Central memory CD8-positive, alpha-beta T cell (primary cell): ENCODE measurements around the gene MME.
"Not testable (repeated sequence)": the region's sequence is repeated elsewhere in the genome, so short reads cannot be mapped to it uniquely, and the experiment has no call there.

ENCODE experiments used
- ATAC-seq: fragments of 150-1000 bp; cut with Tn5 transposase; replicated peaks from 2 replicates; pipeline ENCODE4 v1.10.0; 2022; ENCODE audit warnings: mild to moderate bottlenecking, moderate FRiP score, moderate number of reproducible peaks; ENCODE audit not compliant: poor library complexity, severe bottlenecking; ENCODE audit errors: extremely low read depth
- DNase-seq, 2 donors: peaks; one replicate each; pipeline ENCODE4 v3.0.0; 2021; ENCODE audit warnings: low spot score in 2 of 2
- H3K27ac Mint-ChIP-seq: one replicate; pipeline ENCODE4 v1.8.0; 2022; ENCODE audit warnings: low read depth, mild to moderate bottlenecking, moderate library complexity, mixed read lengths
- H3K27me3 Mint-ChIP-seq: one replicate; pipeline ENCODE4 v1.8.0; 2022; ENCODE audit warnings: mixed read lengths
- H3K36me3 Mint-ChIP-seq: one replicate; pipeline ENCODE4 v1.8.0; 2022; ENCODE audit warnings: mild to moderate bottlenecking, moderate library complexity, mixed read lengths; ENCODE audit not compliant: insufficient read depth
- H3K4me1 Mint-ChIP-seq: one replicate; pipeline ENCODE4 v1.8.0; 2022; ENCODE audit warnings: mixed read lengths
- H3K4me3 Mint-ChIP-seq: one replicate; pipeline ENCODE4 v1.8.0; 2022; ENCODE audit warnings: mild to moderate bottlenecking, moderate library complexity, mixed read lengths
- H3K9me3 Mint-ChIP-seq: one replicate; pipeline ENCODE4 v1.8.0; 2022; ENCODE audit warnings: mixed read lengths

Gene MME

DNA sequence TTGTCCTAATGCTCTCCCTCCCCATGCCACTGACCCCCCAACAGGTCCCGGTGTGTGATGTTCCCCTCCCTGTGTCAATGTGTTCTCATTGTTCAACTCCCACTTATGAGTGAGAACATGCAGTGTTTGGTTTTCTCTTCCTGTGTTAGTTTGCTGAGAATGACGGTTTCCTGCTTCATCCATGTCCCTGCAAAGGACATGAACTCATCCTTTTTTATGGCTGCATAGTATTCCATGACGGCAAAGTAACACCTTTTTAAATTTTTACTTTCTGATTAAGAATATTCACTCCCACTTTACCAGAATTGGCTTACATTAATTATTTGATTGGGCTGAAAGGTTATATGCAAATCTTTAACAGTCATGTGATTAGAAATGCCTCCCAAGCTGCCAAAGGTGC lies 135.9 kb downstream of the MME start:
- not testable (repeated sequence) for H3K27ac Mint-ChIP-seq, H3K4me3 Mint-ChIP-seq, H3K4me1 Mint-ChIP-seq, DNase-seq, H3K9me3 Mint-ChIP-seq, H3K27me3 Mint-ChIP-seq, ATAC-seq, H3K36me3 Mint-ChIP-seq

GRCh38 chr3:155217591-155217990 lies 137.5 kb downstream of the MME start:
- H3K27me3 Mint-ChIP-seq, result no peaks in the 10 kb centered on the region
- no peak for DNase-seq
- H3K9me3 Mint-ChIP-seq, result peaks cover 8% of the 10 kb centered on the region
- ATAC-seq, result no peak
- H3K27ac Mint-ChIP-seq, result no peak overlapping the region
- no peak overlapping the region for H3K4me3 Mint-ChIP-seq
- H3K4me1 Mint-ChIP-seq, result no peaks in the 10 kb centered on the region
- H3K36me3 Mint-ChIP-seq, result no peaks in the 10 kb centered on the region

- H3K4me1 Mint-ChIP-seq, result no peaks in the 10 kb centered on the region
These were observed 138.3 kb downstream of the MME start for GRCh38 chr3:155218462-155218861.

DNA sequence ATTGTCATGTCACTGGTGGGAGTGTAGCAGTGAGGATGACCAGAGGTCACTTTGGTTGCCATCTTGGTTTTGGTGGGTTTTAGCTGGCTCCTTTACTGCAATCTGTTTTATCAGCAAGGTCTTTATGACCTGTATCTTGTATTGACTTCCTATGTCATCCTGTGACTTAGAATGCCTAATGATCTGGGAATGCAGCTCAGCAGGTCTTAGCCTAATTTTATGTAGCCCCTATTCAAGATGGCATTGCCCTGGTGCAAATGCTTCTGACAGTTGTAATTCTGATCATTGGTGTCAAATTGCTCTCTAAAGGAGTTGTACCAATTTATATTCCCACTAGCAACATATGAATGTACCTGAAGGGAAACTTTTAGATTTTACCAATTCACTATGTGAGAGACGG lies 139.0 kb downstream of the MME start:
- DNase-seq (no peak), ATAC-seq (no peak)
- no peak overlapping the region for H3K27ac Mint-ChIP-seq
- H3K36me3 Mint-ChIP-seq, result no peaks in the 10 kb centered on the region
- peaks cover 11% of the 10 kb centered on the region for H3K9me3 Mint-ChIP-seq
- no peaks in the 10 kb centered on the region for H3K27me3 Mint-ChIP-seq
- H3K4me1 Mint-ChIP-seq, result no peaks in the 10 kb centered on the region
- H3K4me3 Mint-ChIP-seq, result no peak overlapping the region

More at GRCh38 chr3:155218462-155218861, 138.3 kb downstream of the MME start:
- Mint-ChIP-seq H3K9me3 (peaks cover 8% of the 10 kb centered on the region), H3K27ac (no peak overlapping the region), H3K27me3 (no peaks in the 10 kb centered on the region), H3K36me3 (no peaks in the 10 kb centered on the region), H3K4me3 (no peak overlapping the region)
- no peak for DNase-seq
- no peak for ATAC-seq

DNA sequence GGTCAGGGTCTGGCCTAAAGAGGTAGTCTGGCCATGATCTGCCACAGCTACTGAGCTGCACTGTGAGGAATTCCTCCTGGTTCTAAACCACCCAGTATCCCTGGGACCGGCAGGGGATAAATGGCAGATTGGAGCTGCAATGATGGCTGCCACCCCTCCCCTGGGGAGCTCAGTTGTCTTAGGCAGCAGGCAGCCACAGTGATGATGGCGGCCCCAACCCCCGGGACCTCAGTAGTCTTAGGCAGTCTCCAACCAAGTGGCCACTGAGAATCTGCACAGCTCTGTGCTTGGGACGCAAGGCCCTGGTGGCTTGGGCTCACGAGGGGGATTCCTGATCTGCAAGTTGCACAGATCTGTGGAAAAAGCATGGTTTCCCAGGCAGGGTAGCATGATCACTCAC lies 145.3 kb downstream of the MME start:
- Mint-ChIP-seq H3K9me3 (peaks cover 8% of the 10 kb centered on the region), H3K4me1 (no peaks in the 10 kb centered on the region), H3K27me3 (no peaks in the 10 kb centered on the region), H3K27ac (no peak overlapping the region), H3K36me3 (no peaks in the 10 kb centered on the region), H3K4me3 (no peak overlapping the region)
- DNase-seq, result no peak
- ATAC-seq, result no peak

DNA sequence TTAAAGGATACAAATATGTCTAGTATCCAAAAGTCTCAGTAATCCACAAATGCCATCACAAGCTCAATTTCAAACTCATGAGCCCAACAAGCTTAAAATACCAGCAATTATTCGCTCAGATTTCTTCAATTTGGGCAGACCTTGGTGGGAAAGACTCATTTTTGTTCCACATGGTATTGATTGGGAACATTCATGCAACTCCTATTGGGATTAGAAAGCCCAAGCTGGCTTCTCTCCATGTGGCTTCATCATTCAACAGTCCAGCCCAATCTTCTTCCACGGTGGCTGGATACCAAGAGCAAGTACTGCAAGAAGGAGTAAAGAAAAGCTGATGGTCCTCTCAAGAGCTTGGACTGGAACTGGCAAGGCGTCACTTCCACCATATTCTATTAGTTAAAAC lies 147.0 kb downstream of the MME start:
- Mint-ChIP-seq H3K4me3 (no peak overlapping the region), H3K36me3 (no peaks in the 10 kb centered on the region), H3K27ac (no peak overlapping the region), H3K27me3 (no peaks in the 10 kb centered on the region), H3K9me3 (peaks cover 12% of the 10 kb centered on the region), H3K4me1 (no peaks in the 10 kb centered on the region)
- DNase-seq (no peak), ATAC-seq (no peak)

GRCh38 chr3:155228676-155229075 lies 148.6 kb downstream of the MME start:
- H3K27me3 Mint-ChIP-seq, result no peaks in the 10 kb centered on the region
- peaks cover 12% of the 10 kb centered on the region for H3K9me3 Mint-ChIP-seq
- H3K27ac Mint-ChIP-seq, result no peak overlapping the region
- DNase-seq (no peak), ATAC-seq (no peak)
- no peak overlapping the region for H3K4me3 Mint-ChIP-seq
- H3K4me1 Mint-ChIP-seq, result no peaks in the 10 kb centered on the region
- no peaks in the 10 kb centered on the region for H3K36me3 Mint-ChIP-seq

DNA sequence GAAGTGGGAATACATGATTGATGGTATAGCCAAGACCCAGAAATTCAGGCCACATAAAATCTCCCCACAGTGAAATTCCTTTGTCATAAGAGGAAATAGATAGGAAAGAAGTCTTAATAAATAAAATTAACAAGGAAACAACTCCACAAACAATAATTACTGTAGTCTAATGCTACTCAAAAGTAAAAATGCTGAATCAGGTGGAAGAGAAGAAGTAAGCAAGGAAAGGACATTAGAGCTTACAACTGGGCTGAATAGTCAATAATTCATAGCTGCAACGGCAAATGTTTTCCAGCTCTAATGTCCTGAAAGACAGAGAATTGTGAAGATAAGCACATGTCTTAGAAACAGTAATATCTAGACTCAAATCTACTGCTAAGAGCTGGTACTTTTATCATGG lies 149.0 kb downstream of the MME start:
- Mint-ChIP-seq H3K4me3 (no peak overlapping the region), H3K36me3 (no peaks in the 10 kb centered on the region)

GRCh38 chr3:155230382-155230781 lies 150.3 kb downstream of the MME start:
- no peak overlapping the region for H3K4me3 Mint-ChIP-seq
- H3K4me1 Mint-ChIP-seq, result no peaks in the 10 kb centered on the region
- H3K27ac Mint-ChIP-seq, result no peak overlapping the region
- H3K36me3 Mint-ChIP-seq, result no peaks in the 10 kb centered on the region
- no peaks in the 10 kb centered on the region for H3K27me3 Mint-ChIP-seq
- DNase-seq (no peak), ATAC-seq (no peak)
- peaks cover 5% of the 10 kb centered on the region for H3K9me3 Mint-ChIP-seq

More for the DNA sequence above, 149.0 kb downstream of the MME start:
- H3K27me3 Mint-ChIP-seq, result no peaks in the 10 kb centered on the region
- ATAC-seq (no peak), DNase-seq (no peak)
- no peaks in the 10 kb centered on the region for H3K4me1 Mint-ChIP-seq
- no peak overlapping the region for H3K27ac Mint-ChIP-seq
- peaks cover 10% of the 10 kb centered on the region for H3K9me3 Mint-ChIP-seq

- DNase-seq (no peak), ATAC-seq (no peak)
- no peak overlapping the region for H3K27ac Mint-ChIP-seq
- no peaks in the 10 kb centered on the region for H3K36me3 Mint-ChIP-seq
- H3K9me3 Mint-ChIP-seq, result peaks cover 5% of the 10 kb centered on the region
- H3K4me1 Mint-ChIP-seq, result no peaks in the 10 kb centered on the region
- H3K4me3 Mint-ChIP-seq, result no peak overlapping the region
- no peaks in the 10 kb centered on the region for H3K27me3 Mint-ChIP-seq
These were observed 151.7 kb downstream of the MME start for GRCh38 chr3:155231792-155232191.

- H3K4me3 Mint-ChIP-seq, result no peak overlapping the region
- H3K27me3 Mint-ChIP-seq, result no peaks in the 10 kb centered on the region
- no peaks in the 10 kb centered on the region for H3K36me3 Mint-ChIP-seq
- H3K9me3 Mint-ChIP-seq, result peaks cover 5% of the 10 kb centered on the region
- no peak for DNase-seq
- H3K27ac Mint-ChIP-seq, result no peak overlapping the region
- ATAC-seq, result no peak
- H3K4me1 Mint-ChIP-seq, result no peaks in the 10 kb centered on the region
These were observed 152.5 kb downstream of the MME start for GRCh38 chr3:155232605-155233004.

- DNase-seq (no peak), ATAC-seq (no peak)
- H3K36me3 Mint-ChIP-seq, result no peaks in the 10 kb centered on the region
- H3K27me3 Mint-ChIP-seq, result no peaks in the 10 kb centered on the region
- no peak overlapping the region for H3K4me3 Mint-ChIP-seq
- H3K9me3 Mint-ChIP-seq, result peaks cover 5% of the 10 kb centered on the region
- no peak overlapping the region for H3K27ac Mint-ChIP-seq
- no peaks in the 10 kb centered on the region for H3K4me1 Mint-ChIP-seq
These were observed 153.1 kb downstream of the MME start for GRCh38 chr3:155233213-155233612.
